GM19025 (cell line): Measurements from ENCODE around the gene AOAH.

Experiments used
- ATAC-seq: cut with Tn5 transposase; IDR thresholded peaks from one replicate; pipeline ENCODE4 v1.9.1; 2021; ENCODE audit warnings: mild to moderate bottlenecking, low read depth, moderate library complexity; ENCODE audit not compliant: unreplicated experiment

AOAH gene

GRCh38 chr7:36638140-36638539 is 86.2 kb downstream of the AOAH start:
- no peak for ATAC-seq

- ATAC-seq = no peak
Measured at GRCh38 chr7:36637417-36637816, 86.9 kb downstream of the AOAH start.

GRCh38 chr7:36636126-36636525 is 88.2 kb downstream of the AOAH start:
- no peak for ATAC-seq

GRCh38 chr7:36635091-36635490 is 89.2 kb downstream of the AOAH start:
- ATAC-seq = no peak

GRCh38 chr7:36633377-36633776 is 90.9 kb downstream of the AOAH start:
- no peak for ATAC-seq

GRCh38 chr7:36630112-36630650 is 94.1 kb downstream of the AOAH start:
- ATAC-seq = no peak

GRCh38 chr7:36629351-36629750 is 94.9 kb downstream of the AOAH start:
- ATAC-seq = no peak

GRCh38 chr7:36627836-36628235 is 96.5 kb downstream of the AOAH start:
- no peak for ATAC-seq

GRCh38 chr7:36626111-36626510 is 98.2 kb downstream of the AOAH start:
- ATAC-seq = no peak

GRCh38 chr7:36625247-36625646 is 99.0 kb downstream of the AOAH start:
- ATAC-seq = no peak

- no peak for ATAC-seq
Measured at GRCh38 chr7:36623247-36623646, 101.0 kb downstream of the AOAH start.

- no peak for ATAC-seq
Measured at GRCh38 chr7:36621396-36621795, 102.9 kb downstream of the AOAH start.

- ATAC-seq = no peak
Measured at GRCh38 chr7:36620166-36620708, 104.1 kb downstream of the AOAH start.

- ATAC-seq = no peak
Measured at GRCh38 chr7:36617408-36617807, 106.9 kb downstream of the AOAH start.

- no peak for ATAC-seq
Measured at GRCh38 chr7:36615852-36616540, 108.3 kb downstream of the AOAH start.

- ATAC-seq = no peak
Measured at GRCh38 chr7:36614959-36615358, 109.3 kb downstream of the AOAH start.

- no peak for ATAC-seq
Measured at GRCh38 chr7:36613031-36613614, 111.2 kb downstream of the AOAH start.

- no peak for ATAC-seq
Measured at GRCh38 chr7:36611703-36612102, 112.6 kb downstream of the AOAH start.

GRCh38 chr7:36607721-36608095 is 116.6 kb downstream of the AOAH start:
- no peak for ATAC-seq

GRCh38 chr7:36606976-36607720 is 117.1 kb downstream of the AOAH start:
- ATAC-seq = no peak
